Measurements from ENCODE around the gene NDUFAF8.

DNA sequence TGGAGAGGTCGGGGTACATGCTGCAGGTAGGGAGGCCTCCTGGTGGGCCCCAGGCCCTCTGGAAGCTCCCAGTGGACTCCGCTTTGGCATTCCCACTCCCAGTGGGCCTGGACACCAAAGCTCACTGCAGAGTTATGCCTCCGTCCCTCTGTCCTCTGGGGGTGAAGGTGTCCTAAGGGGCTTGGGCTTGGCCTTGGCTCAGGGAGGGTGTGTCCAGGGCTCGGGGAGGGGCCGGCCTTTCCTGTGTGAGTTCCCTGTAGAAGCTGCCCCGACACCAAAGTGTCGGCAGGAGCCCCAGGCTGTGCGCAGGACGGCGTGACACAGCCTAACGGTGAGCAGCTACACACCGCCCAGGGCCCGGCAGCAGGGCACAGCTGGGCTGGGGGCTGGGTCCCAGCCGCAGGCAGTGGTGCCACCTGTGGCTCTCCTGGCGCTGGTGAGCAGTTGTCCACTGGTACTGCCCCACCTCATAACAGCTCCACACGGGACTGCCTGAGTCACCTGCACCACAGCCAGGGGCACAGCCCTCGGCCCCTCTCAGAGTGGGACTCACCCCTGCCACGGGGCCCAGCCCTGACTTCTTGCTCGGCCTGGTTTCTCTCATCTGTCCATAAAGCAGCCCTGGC lies 6.4 kb upstream of the NDUFAF8 start:
- TF ChIP-seq, protein P1, sequence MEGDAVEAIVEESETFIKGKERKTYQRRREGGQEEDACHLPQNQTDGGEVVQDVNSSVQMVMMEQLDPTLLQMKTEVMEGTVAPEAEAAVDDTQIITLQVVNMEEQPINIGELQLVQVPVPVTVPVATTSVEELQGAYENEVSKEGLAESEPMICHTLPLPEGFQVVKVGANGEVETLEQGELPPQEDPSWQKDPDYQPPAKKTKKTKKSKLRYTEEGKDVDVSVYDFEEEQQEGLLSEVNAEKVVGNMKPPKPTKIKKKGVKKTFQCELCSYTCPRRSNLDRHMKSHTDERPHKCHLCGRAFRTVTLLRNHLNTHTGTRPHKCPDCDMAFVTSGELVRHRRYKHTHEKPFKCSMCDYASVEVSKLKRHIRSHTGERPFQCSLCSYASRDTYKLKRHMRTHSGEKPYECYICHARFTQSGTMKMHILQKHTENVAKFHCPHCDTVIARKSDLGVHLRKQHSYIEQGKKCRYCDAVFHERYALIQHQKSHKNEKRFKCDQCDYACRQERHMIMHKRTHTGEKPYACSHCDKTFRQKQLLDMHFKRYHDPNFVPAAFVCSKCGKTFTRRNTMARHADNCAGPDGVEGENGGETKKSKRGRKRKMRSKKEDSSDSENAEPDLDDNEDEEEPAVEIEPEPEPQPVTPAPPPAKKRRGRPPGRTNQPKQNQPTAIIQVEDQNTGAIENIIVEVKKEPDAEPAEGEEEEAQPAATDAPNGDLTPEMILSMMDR (conservative IDR thresholded peaks at IDR 0.05): no peak
- no peak for TF ChIP-seq ZFX (IDR thresholded peaks at IDR 0.05)
